Body of pancreas (tissue), 4 donors: ENCODE measurements around the gene KIAA0930. TPM values are rescaled to one million over a fixed set of nuclear protein-coding genes. Genes with fewer than 3 reads are reported as not detected.

Experiments
- ATAC-seq: fragments of 150-250 bp; one replicate; pipeline ENCODE4 v1.9.1; 2016
- DNase-seq, 4 donors: peaks; one replicate each; pipeline ENCODE4 v3.0.0-alpha.2; 2019
- H3K27ac ChIP-seq, 4 donors: fragments of 200-600 bp; sonication (generic); 1 replicate in 3 of 4; 2 replicates in 1 of 4; pipeline versions ENCODE4 v1.5.1 to v1.6.1; 2016 to 2019; ENCODE audit warnings: mild to moderate bottlenecking in 1 of 4, mixed read lengths in 1 of 4, moderate library complexity in 1 of 4
- H3K27me3 ChIP-seq, 2 donors: fragments of 200-600 bp; sonication (generic); one replicate each; pipeline ENCODE4 v1.6.0; 2016; ENCODE audit warnings: mild to moderate bottlenecking in 1 of 2
- H3K36me3 ChIP-seq, 2 donors: fragments of 200-600 bp; sonication (generic); replicated peaks in 1 of 2; 2 replicates each; pipeline ENCODE4 v1.5.1; 2016; ENCODE audit warnings: low read depth in 2 of 2; ENCODE audit not compliant: insufficient read depth in 1 of 2
- H3K4me1 ChIP-seq: fragments of 200-600 bp; sonication (generic); one replicate; pipeline ENCODE4 v1.6.0; 2016
- H3K4me3 ChIP-seq, 2 donors: fragments of 200-600 bp; sonication (generic); 1 replicate in 1 of 2; 2 replicates in 1 of 2; pipeline ENCODE4 v1.5.1; 2016 to 2019
- H3K9me3 ChIP-seq, 3 donors: fragments of 200-600 bp; sonication (generic); 1 replicate in 2 of 3; 2 replicates in 1 of 3; pipeline ENCODE4 v1.5.1; 2016
- CTCF ChIP-seq, 7 experiments: fragments of 450-650 bp in 4 of 7; fragments of 200-600 bp in 3 of 7; sonication (generic) in 3 of 7; IDR thresholded peaks; one replicate each; pipeline ENCODE4 v1.5.1; 2016 to 2019; ENCODE audit warnings: antibody characterized with exemption in 7 of 7
- POLR2A ChIP-seq, 3 donors: fragments of 450-650 bp; IDR thresholded peaks; one replicate each; pipeline ENCODE4 v1.6.1; 2016; ENCODE audit warnings: antibody characterized with exemption in 3 of 3, mild to moderate bottlenecking in 2 of 3
- whole genome bisulfite sequencing, 2 donors: methylation state at CpG; one replicate each; pipeline ENCODE4 v1.1.5; 2017; 5-methylcytosine and 5-hydroxymethylcytosine counted together
- intact Hi-C: fragments of 100-400 bp; cut with DNase I; formaldehyde crosslinking; loops from one replicate; pipeline ENCODE4 v1.15.1; 2023
- total RNA-seq, 2 donors: library from RNA; depleted of rRNA; stranded (reverse); fragments of >200 nt; gene quantifications; one replicate each; pipeline ENCODE4 v1.1.0, GENCODE V29; 2016

The KIAA0930 gene
- total RNA-seq, 2 donors from 2014 or later = 14.2 to 17.9 TPM

- TF ChIP-seq POLR2A (IDR thresholded peaks at IDR 0.05) = no peak
- TF ChIP-seq CTCF (IDR thresholded peaks at IDR 0.05) = no peak
- DNase-seq = no peak
- H3K4me1 ChIP-seq = no peaks in the 10 kb centered on the region
- H3K9me3 ChIP-seq = no peaks in the 10 kb centered on the region
- intact Hi-C loops = no loop called here
- 83 to 89% methylated on average over 19 to 26 of the region's 28 CpGs for WGBS, 2 donors
- H3K27me3 ChIP-seq = no peaks in the 10 kb centered on the region
- H3K27ac ChIP-seq = no peak overlapping the region
- no peak for ATAC-seq
- H3K36me3 ChIP-seq = peaks cover 0 to 15% of the 10 kb centered on the region in 2 donors
- no peak overlapping the region for H3K4me3 ChIP-seq
Measured at GRCh38 chr22:45197606-45198462, 42.9 kb downstream of the KIAA0930 start.

- TF ChIP-seq POLR2A (IDR thresholded peaks at IDR 0.05) (no peak), CTCF (IDR thresholded peaks at IDR 0.05) (no peak)
- Histone ChIP-seq H3K27ac (no peak overlapping the region), H3K27me3 (no peaks in the 10 kb centered on the region), H3K36me3 (peaks cover 0 to 12% of the 10 kb centered on the region in 2 donors), H3K9me3 (no peaks in the 10 kb centered on the region), H3K4me3 (no peak overlapping the region), H3K4me1 (no peaks in the 10 kb centered on the region)
- no peak for ATAC-seq
- no peak for DNase-seq
- 92 to 97% methylated on average over 6 to 27 of the region's 34 CpGs for WGBS, 2 donors
- intact Hi-C loops = no loop called here
Measured at GRCh38 chr22:45196926-45197605, 43.6 kb downstream of the KIAA0930 start.

GRCh38 chr22:45196308-45196707, 44.4 kb downstream of the KIAA0930 start:
- intact Hi-C loops = no loop called here
- peaks cover 0 to 12% of the 10 kb centered on the region in 2 donors for H3K36me3 ChIP-seq

GRCh38 chr22:45195616-45196015, 45.1 kb downstream of the KIAA0930 start:
- no peak for TF ChIP-seq POLR2A (IDR thresholded peaks at IDR 0.05)
- no peak for TF ChIP-seq CTCF (IDR thresholded peaks at IDR 0.05)
- Histone ChIP-seq H3K27ac (no peak overlapping the region), H3K4me1 (no peaks in the 10 kb centered on the region), H3K4me3 (no peak overlapping the region), H3K9me3 (no peaks in the 10 kb centered on the region), H3K27me3 (no peaks in the 10 kb centered on the region), H3K36me3 (peaks cover 0 to 12% of the 10 kb centered on the region in 2 donors)
- intact Hi-C loops = no loop called here
- ATAC-seq (no peak), DNase-seq (no peak)
- 93 to 98% methylated on average over 7 of the region's 7 CpGs for WGBS, 2 donors

More at GRCh38 chr22:45196308-45196707, 44.4 kb downstream of the KIAA0930 start:
- H3K27me3 ChIP-seq = no peaks in the 10 kb centered on the region
- no peak overlapping the region for H3K4me3 ChIP-seq
- ATAC-seq (no peak), DNase-seq (no peak)
- 89 to 95% methylated on average over 11 to 16 of the region's 16 CpGs for WGBS, 2 donors
- no peak for TF ChIP-seq POLR2A (IDR thresholded peaks at IDR 0.05)
- TF ChIP-seq CTCF (IDR thresholded peaks at IDR 0.05) = no peak
- no peaks in the 10 kb centered on the region for H3K9me3 ChIP-seq
- H3K4me1 ChIP-seq = no peaks in the 10 kb centered on the region
- no peak overlapping the region for H3K27ac ChIP-seq
